Kidney (tissue), 14 donors: ENCODE measurements around the gene COL9A1. TPM values are rescaled to one million over a fixed set of nuclear protein-coding genes. Genes with fewer than 3 reads are reported as not detected.
"Not testable (repeated sequence)": the region's sequence is repeated elsewhere in the genome, so short reads cannot be mapped to it uniquely, and the experiment has no call there.

ENCODE experiments used
- DNase-seq, 5 donors: peaks; one replicate each; pipeline ENCODE4 v3.0.0-alpha.2; 2013 to 2020
- FAIRE-seq: peaks from 2 replicates; lab custom pipeline; 2012; peaks lifted over from hg19 to GRCh38; lab: Jason Lieb, UNC
- H3K27ac ChIP-seq, 2 donors: one replicate each; pipeline ENCODE4 v1.7.0; 2013; ENCODE audit warnings: low read depth in 2 of 2, low read length in 2 of 2, inconsistent platforms in 1 of 2
- H3K27me3 ChIP-seq: one replicate; pipeline ENCODE4 v1.7.1; 2013; ENCODE audit warnings: low read length, inconsistent platforms; ENCODE audit not compliant: control insufficient read depth, insufficient read depth
- H3K36me3 ChIP-seq, 3 donors: one replicate each; pipeline versions ENCODE4 v1.7.0 to v1.7.1; 2013; ENCODE audit warnings: low read length in 3 of 3, control low read depth in 1 of 3, inconsistent platforms in 1 of 3; ENCODE audit not compliant: insufficient read depth in 3 of 3, control insufficient read depth in 2 of 3
- H3K4me1 ChIP-seq, 3 donors: one replicate each; pipeline versions ENCODE4 v1.7.0 to v1.7.1; 2013; ENCODE audit warnings: low read length in 3 of 3, inconsistent platforms in 1 of 3, low read depth in 1 of 3; ENCODE audit not compliant: control insufficient read depth in 2 of 3, insufficient read depth in 2 of 3
- H3K4me3 ChIP-seq, 3 donors: one replicate each; pipeline versions ENCODE4 v1.7.0 to v1.8.1; 2013; ENCODE audit warnings: low read length in 3 of 3, control low read depth in 1 of 3, inconsistent platforms in 1 of 3
- H3K9ac ChIP-seq, 3 donors: one replicate each; pipeline versions ENCODE4 v1.7.0 to v1.7.1; 2013; ENCODE audit warnings: low read length in 3 of 3, control low read depth in 1 of 3, inconsistent platforms in 1 of 3
- H3K9me3 ChIP-seq, 3 donors: one replicate each; pipeline versions ENCODE4 v1.7.0 to v1.7.1; 2013; ENCODE audit warnings: low read length in 3 of 3, control low read depth in 1 of 3, inconsistent platforms in 1 of 3; ENCODE audit not compliant: control insufficient read depth in 2 of 3, insufficient read depth in 1 of 3
- CTCF ChIP-seq: IDR thresholded peaks from 3 replicates; pipeline ENCODE4 v1.5.1; 2012; ENCODE audit warnings: mild to moderate bottlenecking, moderate library complexity, borderline replicate concordance; ENCODE audit not compliant: insufficient read depth; ENCODE audit errors: extremely low read depth
- intact Hi-C: fragments of 100-400 bp; cut with DNase I; formaldehyde crosslinking; loops from one replicate; pipeline ENCODE4 v1.11.1; 2022
- polyA plus RNA-seq: library from polyadenylated mRNA; stranded (reverse); fragments of 350-450 nt; fragmentation: Illumina TruSeq; extraction: RNeasy Lipid Tissue Mini Kit (QIAGEN cat#74804); gene quantifications from one replicate; pipeline ENCODE4 v1.2.3, GENCODE V29; 2014; ENCODE audit warnings: low read depth, low replicate concordance; ENCODE audit not compliant: insufficient read depth
- total RNA-seq: library from RNA; stranded (reverse); fragmentation: NEBNext Ultra II Directional; extraction: Animal tissue kit (Norgen Biotek cat#: 25700); gene quantifications from one replicate; pipeline ENCODE4 v1.2.1, GENCODE V29; 2021
- donor health status: control.
- donor health status: control.
- donor health status: control.
- donor health status: control.
- donor health status: control.
- donor health status: DM: yes; HTN: yes; CAD: no.
- donor health status: Normal renal cell carcinoma (clear cell type).

Gene COL9A1
- total and polyA plus RNA-seq, 2 donors from 2014 or later = 0.19 to 0.22 TPM

GRCh38 chr6:70310063-70310694 is 7.3 kb upstream of the COL9A1 start:
- intact Hi-C loops = no loop called here
- H3K4me1 ChIP-seq = no peaks in the 10 kb centered on the region
- peak in 2 of 5 donors; percentile 61 to 72 for DNase-seq
- H3K27ac ChIP-seq = no peak overlapping the region
- TF ChIP-seq CTCF = peak; percentile 52
- no peaks in the 10 kb centered on the region for H3K9me3 ChIP-seq
- H3K4me3 ChIP-seq = no peak overlapping the region
- H3K9ac ChIP-seq = no peak overlapping the region
- peak; percentile 97 for FAIRE-seq
- H3K36me3 ChIP-seq = no peaks in the 10 kb centered on the region
- no peaks in the 10 kb centered on the region for H3K27me3 ChIP-seq

- Histone ChIP-seq H3K4me1 (no peaks in the 10 kb centered on the region), H3K4me3 (no peak overlapping the region), H3K9ac (no peak overlapping the region), H3K36me3 (no peaks in the 10 kb centered on the region), H3K9me3 (no peaks in the 10 kb centered on the region), H3K27ac (no peak overlapping the region), H3K27me3 (no peaks in the 10 kb centered on the region)
- intact Hi-C loops = no loop called here
- DNase-seq (no peak), FAIRE-seq (no peak)
- no peak for TF ChIP-seq CTCF
Measured at GRCh38 chr6:70309243-70309642, 6.4 kb upstream of the COL9A1 start.

GRCh38 chr6:70308142-70308541 is 5.3 kb upstream of the COL9A1 start:
- H3K9me3 ChIP-seq, H3K4me1 ChIP-seq, H3K9ac ChIP-seq, H3K27ac ChIP-seq, H3K4me3 ChIP-seq, intact Hi-C loops, DNase-seq, H3K27me3 ChIP-seq, H3K36me3 ChIP-seq: not testable (repeated sequence)
- peak; percentile 98 for FAIRE-seq

DNA sequence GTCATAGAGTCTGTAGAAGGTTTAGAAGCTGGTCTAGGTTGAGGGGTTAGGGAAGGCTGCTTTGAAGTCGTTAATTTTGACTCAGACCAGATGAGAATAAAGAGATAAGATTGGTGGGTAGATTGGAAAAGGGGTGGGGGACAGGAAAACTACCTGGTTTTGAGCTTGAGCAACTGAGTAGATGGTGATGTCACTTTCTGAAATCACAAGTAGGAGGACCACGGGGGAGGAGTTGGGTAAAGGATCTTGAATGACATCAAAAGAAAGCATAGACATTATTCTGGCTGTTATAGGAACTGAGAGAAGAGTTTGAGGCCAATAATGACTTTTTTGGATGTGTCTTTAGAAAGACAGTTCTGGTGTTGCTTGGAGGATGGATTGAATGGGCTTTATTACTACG is 4.1 kb upstream of the COL9A1 start:
- H3K9me3 ChIP-seq = no peaks in the 10 kb centered on the region
- H3K27me3 ChIP-seq = no peaks in the 10 kb centered on the region
- TF ChIP-seq CTCF = no peak
- intact Hi-C loops = no loop called here
- no peak overlapping the region for H3K4me3 ChIP-seq
- H3K27ac ChIP-seq = no peak overlapping the region
- FAIRE-seq (no peak), DNase-seq (no peak)
- no peaks in the 10 kb centered on the region for H3K4me1 ChIP-seq
- no peak overlapping the region for H3K9ac ChIP-seq
- H3K36me3 ChIP-seq = no peaks in the 10 kb centered on the region
